DOHH2 (cell line): Measurements from ENCODE around the gene SPDYE6.
"Not testable (repeated sequence)": the region's sequence is repeated elsewhere in the genome, so short reads cannot be mapped to it uniquely, and the experiment has no call there.

ENCODE experiments used
- CTCF ChIP-seq: fragments of 200-600 bp; sonication (generic); IDR thresholded peaks from one replicate; pipeline ENCODE4 v1.5.1; 2014; ENCODE audit warnings: antibody characterized with exemption, mild to moderate bottlenecking, low read depth, low read length; ENCODE audit not compliant: poor library complexity, severe bottlenecking
- EZH2phosphoT487 ChIP-seq: fragments of 200-600 bp; sonication (generic); IDR thresholded peaks from 2 replicates; pipeline ENCODE4 v1.6.1; 2017; ENCODE audit warnings: borderline replicate concordance, mild to moderate bottlenecking, antibody characterized with exemption, low read length, moderate library complexity, mixed read lengths

GRCh38 chr7:102330666-102331460 is 25.4 kb downstream of the SPDYE6 start:
- TF ChIP-seq CTCF, EZH2phosphoT487: not testable (repeated sequence)
